Cardiac muscle cell (in vitro differentiated cells and primary cell): ENCODE data around the gene DNAJC16. TPM values are rescaled to one million over a fixed set of nuclear protein-coding genes. Genes with fewer than 3 reads are reported as not detected.
A peak's percentile ranks its signal among the peaks of the same experiment; 100 is the strongest.
"Not testable (repeated sequence)": the region's sequence is repeated elsewhere in the genome, so short reads cannot be mapped to it uniquely, and the experiment has no call there.

Experiments used
- DNase-seq, 2 donors: peaks; one replicate each; pipeline versions ENCODE4 v3.0.0 to v3.0.0-alpha.2; 2010 to 2017; ENCODE audit warnings: low read depth in 1 of 2, low spot score in 1 of 2
- H3K27ac ChIP-seq: fragments of 200-600 bp; sonication (generic); 2 replicates; pipeline ENCODE4 v1.5.1; 2016
- H3K27me3 ChIP-seq: fragments of 200-600 bp; sonication (generic); 2 replicates; pipeline ENCODE4 v1.6.0; 2016; ENCODE audit warnings: control low read depth
- H3K36me3 ChIP-seq: fragments of 200-600 bp; sonication (generic); 2 replicates; pipeline ENCODE4 v1.5.1; 2016; ENCODE audit warnings: control low read depth
- H3K4me1 ChIP-seq: fragments of 200-600 bp; sonication (generic); 2 replicates; pipeline ENCODE4 v1.8.1; 2017; ENCODE audit warnings: low read depth, mild to moderate bottlenecking, mixed run types
- H3K4me3 ChIP-seq: fragments of 200-600 bp; sonication (generic); 2 replicates; pipeline ENCODE4 v1.5.1; 2016; ENCODE audit warnings: mild to moderate bottlenecking
- H3K9me3 ChIP-seq: fragments of 200-600 bp; sonication (generic); 2 replicates; pipeline ENCODE4 v1.5.1; 2017; ENCODE audit warnings: low read depth, mild to moderate bottlenecking, control low read depth
- polyA plus RNA-seq: library from polyadenylated mRNA; unstranded; fragments of >200 nt; fragmentation: Nextera tagmentation; extraction: Ambion mirVana; gene quantifications from 2 replicates; pipeline ENCODE4 v1.2.1, GENCODE V29; 2016
- total RNA-seq: library from RNA; depleted of rRNA; stranded (reverse); fragments of >200 nt; gene quantifications from 2 replicates; pipeline ENCODE4 v1.2.3, GENCODE V29; 2016
- TF ChIP-seq, protein P1 (sequence below): IDR thresholded peaks from 2 replicates; pipeline ENCODE4 v1.5.1; 2012; ENCODE audit warnings: low read depth, mild to moderate bottlenecking, low read length

The DNAJC16 gene
- total RNA-seq (13.6 and 17.8 TPM in 2 replicates), polyA plus RNA-seq (9.0 and 9.4 TPM in 2 replicates)

GRCh38 chr1:15526490-15527339 lies at the start of gene DNAJC16:
TSS of gene DNAJC16 (plus strand) at chr1:15526848. CDS start at chr1:15529106, 2,258 bp downstream.
- H3K36me3 ChIP-seq, result peaks cover 4% of the 10 kb centered on the region
- no peaks in the 10 kb centered on the region for H3K9me3 ChIP-seq
- peak; percentile 100 for DNase-seq
- peak within 1 kb of the TSS; percentile 100 for H3K27ac ChIP-seq
- H3K4me1 ChIP-seq, result peaks cover 31% of the 10 kb centered on the region
- H3K4me3 ChIP-seq, result peak within 1 kb of the TSS; percentile 77
- H3K27me3 ChIP-seq, result no peaks in the 10 kb centered on the region
- TF ChIP-seq, protein P1, sequence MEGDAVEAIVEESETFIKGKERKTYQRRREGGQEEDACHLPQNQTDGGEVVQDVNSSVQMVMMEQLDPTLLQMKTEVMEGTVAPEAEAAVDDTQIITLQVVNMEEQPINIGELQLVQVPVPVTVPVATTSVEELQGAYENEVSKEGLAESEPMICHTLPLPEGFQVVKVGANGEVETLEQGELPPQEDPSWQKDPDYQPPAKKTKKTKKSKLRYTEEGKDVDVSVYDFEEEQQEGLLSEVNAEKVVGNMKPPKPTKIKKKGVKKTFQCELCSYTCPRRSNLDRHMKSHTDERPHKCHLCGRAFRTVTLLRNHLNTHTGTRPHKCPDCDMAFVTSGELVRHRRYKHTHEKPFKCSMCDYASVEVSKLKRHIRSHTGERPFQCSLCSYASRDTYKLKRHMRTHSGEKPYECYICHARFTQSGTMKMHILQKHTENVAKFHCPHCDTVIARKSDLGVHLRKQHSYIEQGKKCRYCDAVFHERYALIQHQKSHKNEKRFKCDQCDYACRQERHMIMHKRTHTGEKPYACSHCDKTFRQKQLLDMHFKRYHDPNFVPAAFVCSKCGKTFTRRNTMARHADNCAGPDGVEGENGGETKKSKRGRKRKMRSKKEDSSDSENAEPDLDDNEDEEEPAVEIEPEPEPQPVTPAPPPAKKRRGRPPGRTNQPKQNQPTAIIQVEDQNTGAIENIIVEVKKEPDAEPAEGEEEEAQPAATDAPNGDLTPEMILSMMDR, result peak; percentile 27

- TF ChIP-seq, protein P1, result no peak
- no peak for DNase-seq
- Histone ChIP-seq H3K9me3 (no peaks in the 10 kb centered on the region), H3K4me1 (no peaks in the 10 kb centered on the region), H3K27ac (no peak overlapping the region), H3K36me3 (no peaks in the 10 kb centered on the region), H3K27me3 (no peaks in the 10 kb centered on the region), H3K4me3 (no peak overlapping the region)
These were observed 49.7 kb upstream of the DNAJC16 start for GRCh38 chr1:15476927-15477326.

DNA sequence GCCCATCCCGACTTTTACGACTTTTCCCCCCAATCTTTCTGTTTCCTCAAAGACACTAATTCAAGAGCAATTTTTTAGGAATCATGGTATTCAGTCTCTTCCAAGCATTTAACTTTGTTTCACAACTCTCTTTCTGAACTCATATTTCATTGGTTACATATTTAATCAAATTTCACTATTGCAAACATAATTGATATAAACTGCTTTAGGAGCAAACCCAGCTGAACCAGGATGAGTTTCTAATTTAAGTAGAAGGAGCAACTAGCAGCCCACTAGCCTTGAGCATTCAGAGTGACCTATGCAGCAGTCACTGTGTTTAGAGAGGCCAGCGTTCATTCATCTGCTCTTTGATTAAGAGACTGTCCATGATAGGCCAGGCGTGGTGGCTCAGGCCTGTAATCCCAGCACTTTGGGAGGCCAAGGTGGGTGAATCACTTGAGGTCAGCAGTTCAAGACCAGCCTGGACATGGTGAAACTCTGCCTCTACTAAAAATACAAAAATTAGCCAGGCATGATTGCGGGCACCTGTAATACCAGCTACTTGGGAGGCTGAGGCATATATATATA lies 48.9 kb upstream of the DNAJC16 start:
- DNase-seq, result no peak
- no peaks in the 10 kb centered on the region for H3K36me3 ChIP-seq
- H3K4me1 ChIP-seq, result no peaks in the 10 kb centered on the region
- H3K27ac ChIP-seq, result no peak overlapping the region
- no peaks in the 10 kb centered on the region for H3K27me3 ChIP-seq
- H3K9me3 ChIP-seq, result no peaks in the 10 kb centered on the region
- TF ChIP-seq, protein P1, result no peak
- no peak overlapping the region for H3K4me3 ChIP-seq

DNA sequence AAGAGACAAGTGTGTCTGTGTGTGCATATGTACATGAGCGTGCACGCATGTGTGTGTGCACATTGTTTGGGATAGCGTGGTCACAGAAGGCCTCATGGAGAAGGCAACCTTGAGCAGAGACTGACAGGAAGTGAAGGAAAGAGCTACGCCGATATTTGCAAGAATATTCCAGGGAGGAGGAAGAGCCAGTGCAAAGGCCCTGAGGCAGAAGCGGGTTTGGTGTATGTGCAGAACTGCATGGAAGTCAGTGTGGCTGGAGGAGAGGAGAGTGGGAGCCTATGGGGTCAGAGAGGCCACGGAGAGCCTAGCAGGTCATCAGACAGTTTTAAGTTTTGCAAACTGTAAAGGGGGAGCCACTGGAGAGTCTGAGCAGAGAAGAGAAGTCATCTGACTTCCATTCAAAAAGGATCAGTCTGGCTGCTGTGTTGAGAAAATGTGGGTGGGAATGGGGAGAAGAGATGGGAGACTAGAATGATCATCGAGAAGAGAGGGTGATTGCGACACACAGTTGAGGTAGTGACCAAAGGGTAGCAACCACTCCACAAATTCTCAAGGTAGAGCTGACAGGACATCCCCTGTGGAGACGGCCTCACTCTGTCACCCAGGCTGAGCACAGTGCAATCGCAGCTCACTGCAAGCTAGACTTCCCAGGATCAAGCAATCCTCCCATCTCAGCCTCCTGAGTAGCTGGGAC lies 46.8 kb upstream of the DNAJC16 start:
- DNase-seq, result no peak
- H3K36me3 ChIP-seq, result no peaks in the 10 kb centered on the region
- no peak overlapping the region for H3K4me3 ChIP-seq
- no peaks in the 10 kb centered on the region for H3K27me3 ChIP-seq
- no peak overlapping the region for H3K27ac ChIP-seq
- H3K9me3 ChIP-seq, result no peaks in the 10 kb centered on the region
- no peaks in the 10 kb centered on the region for H3K4me1 ChIP-seq
- TF ChIP-seq, protein P1, result no peak

GRCh38 chr1:15482455-15482854 lies 44.2 kb upstream of the DNAJC16 start:
- not testable (repeated sequence) for H3K4me3 ChIP-seq, H3K9me3 ChIP-seq, H3K27ac ChIP-seq, DNase-seq, H3K27me3 ChIP-seq, H3K36me3 ChIP-seq, H3K4me1 ChIP-seq

DNA sequence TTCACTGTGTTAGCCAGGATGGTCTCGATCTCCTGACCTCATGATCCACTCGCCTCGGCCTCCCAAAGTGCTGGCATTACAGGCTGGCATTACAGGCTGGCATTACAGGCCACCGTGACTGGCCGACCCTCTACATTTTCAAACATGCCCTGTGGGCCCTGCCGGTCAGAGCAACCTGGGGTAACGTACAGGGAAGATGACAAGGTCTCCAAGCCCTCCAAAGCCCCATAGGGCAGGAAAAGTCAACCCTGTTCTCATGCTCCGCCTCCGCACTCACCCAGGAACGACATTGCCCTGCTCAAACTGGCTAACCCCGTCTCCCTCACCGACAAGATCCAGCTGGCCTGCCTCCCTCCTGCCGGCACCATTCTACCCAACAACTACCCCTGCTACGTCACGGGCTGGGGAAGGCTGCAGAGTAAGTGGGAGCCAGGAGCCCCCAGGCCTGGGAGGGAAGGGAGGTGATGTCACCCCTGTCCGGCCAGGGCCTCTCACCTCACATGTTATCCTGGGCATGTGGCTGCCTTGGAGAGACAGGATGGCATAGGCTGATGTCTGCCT lies 43.6 kb upstream of the DNAJC16 start:
- H3K36me3 ChIP-seq, H3K4me3 ChIP-seq, DNase-seq, H3K27me3 ChIP-seq, H3K9me3 ChIP-seq, H3K27ac ChIP-seq, H3K4me1 ChIP-seq: not testable (repeated sequence)
